ENCODE data around the gene TMPRSS6. TPM values are rescaled to one million over a fixed set of nuclear protein-coding genes. Genes with fewer than 3 reads are reported as not detected.

The TMPRSS6 gene
- total and polyA plus RNA-seq, 12 donors: under 0.01 to 1.2 (median 0.08) TPM; not detected in 7

- WGBS, 4 donors: 74 to 84% (median 77%) methylated on average over 10 to 14 of the region's 14 CpGs
- intact Hi-C loops (cut with DNase I): no loop called here
- peaks cover 0 to 39% of the 10 kb centered on the region in 2 donors for H3K36me3 ChIP-seq (replicated peaks in 1 of 2)
Measured at GRCh38 chr22:37030560-37031281, 78.8 kb downstream of the TMPRSS6 start.

GRCh38 chr22:37028692-37029674, 80.5 kb downstream of the TMPRSS6 start:
- H3K27me3 ChIP-seq: no peaks in the 10 kb centered on the region
- H3K27ac ChIP-seq: no peak overlapping the region
- intact Hi-C loops (cut with DNase I): no loop called here
- DNase-seq: no peak
- H3K4me1 ChIP-seq (replicated peaks in 1 of 2): peaks cover 15 to 23% of the 10 kb centered on the region in 2 donors
- H3K4me3 ChIP-seq: no peak overlapping the region
- H3K36me3 ChIP-seq (replicated peaks in 1 of 2): peaks cover 0 to 47% of the 10 kb centered on the region in 2 donors
- WGBS, 4 donors: 93 to 95% (median 94%) methylated on average over 19 to 22 of the region's 22 CpGs
- H3K9me3 ChIP-seq (replicated peaks in 1 of 3): no peaks in the 10 kb centered on the region
- no peak for TF ChIP-seq POLR2A (IDR thresholded peaks at IDR 0.05)
- TF ChIP-seq, protein P1, sequence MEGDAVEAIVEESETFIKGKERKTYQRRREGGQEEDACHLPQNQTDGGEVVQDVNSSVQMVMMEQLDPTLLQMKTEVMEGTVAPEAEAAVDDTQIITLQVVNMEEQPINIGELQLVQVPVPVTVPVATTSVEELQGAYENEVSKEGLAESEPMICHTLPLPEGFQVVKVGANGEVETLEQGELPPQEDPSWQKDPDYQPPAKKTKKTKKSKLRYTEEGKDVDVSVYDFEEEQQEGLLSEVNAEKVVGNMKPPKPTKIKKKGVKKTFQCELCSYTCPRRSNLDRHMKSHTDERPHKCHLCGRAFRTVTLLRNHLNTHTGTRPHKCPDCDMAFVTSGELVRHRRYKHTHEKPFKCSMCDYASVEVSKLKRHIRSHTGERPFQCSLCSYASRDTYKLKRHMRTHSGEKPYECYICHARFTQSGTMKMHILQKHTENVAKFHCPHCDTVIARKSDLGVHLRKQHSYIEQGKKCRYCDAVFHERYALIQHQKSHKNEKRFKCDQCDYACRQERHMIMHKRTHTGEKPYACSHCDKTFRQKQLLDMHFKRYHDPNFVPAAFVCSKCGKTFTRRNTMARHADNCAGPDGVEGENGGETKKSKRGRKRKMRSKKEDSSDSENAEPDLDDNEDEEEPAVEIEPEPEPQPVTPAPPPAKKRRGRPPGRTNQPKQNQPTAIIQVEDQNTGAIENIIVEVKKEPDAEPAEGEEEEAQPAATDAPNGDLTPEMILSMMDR (IDR thresholded peaks at IDR 0.05): no peak

More at GRCh38 chr22:37030560-37031281, 78.8 kb downstream of the TMPRSS6 start:
- no peak overlapping the region for H3K27ac ChIP-seq
- no peak overlapping the region for H3K4me3 ChIP-seq
- H3K9me3 ChIP-seq (replicated peaks in 1 of 3): no peaks in the 10 kb centered on the region
- no peaks in the 10 kb centered on the region for H3K27me3 ChIP-seq
- H3K4me1 ChIP-seq (replicated peaks in 1 of 2): peaks cover 3 to 8% of the 10 kb centered on the region in 2 donors
- TF ChIP-seq, protein P1 (IDR thresholded peaks at IDR 0.05): no peak
- no peak for TF ChIP-seq POLR2A (IDR thresholded peaks at IDR 0.05)
- DNase-seq: no peak

DNA sequence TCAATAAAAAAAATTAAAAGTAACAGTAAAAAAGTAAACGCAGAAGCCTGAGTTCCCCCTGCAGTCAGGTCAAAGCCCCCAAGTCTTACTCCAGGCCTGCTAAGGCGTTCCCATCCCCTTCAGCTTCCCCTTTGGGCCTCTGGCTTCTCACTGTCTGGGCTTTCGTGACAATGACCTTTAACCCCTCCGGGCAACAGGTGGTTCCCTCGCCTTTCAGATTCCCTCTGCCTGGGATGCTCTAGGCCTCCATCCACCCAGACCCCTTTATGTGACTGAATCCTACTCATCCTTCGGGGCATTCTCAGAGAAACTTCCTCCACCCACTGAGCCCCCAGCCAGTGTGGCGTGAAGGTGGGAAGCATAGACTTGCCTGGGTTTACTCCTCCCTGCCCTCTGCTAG, 82.0 kb downstream of the TMPRSS6 start:
- intact Hi-C loops (cut with DNase I): no loop called here
- Histone ChIP-seq H3K9me3 (replicated peaks in 1 of 3) (no peaks in the 10 kb centered on the region), H3K4me1 (replicated peaks in 1 of 2) (peaks cover 17 to 31% of the 10 kb centered on the region in 2 donors), H3K27me3 (no peaks in the 10 kb centered on the region), H3K4me3 (no peak overlapping the region), H3K27ac (no peak overlapping the region), H3K36me3 (replicated peaks in 1 of 2) (peaks cover 0 to 47% of the 10 kb centered on the region in 2 donors)
- DNase-seq: no peak
- WGBS, 4 donors: 83 to 92% (median 86%) methylated on average over 7 of the region's 7 CpGs
- TF ChIP-seq, protein P1 (IDR thresholded peaks at IDR 0.05): no peak
- no peak for TF ChIP-seq POLR2A (IDR thresholded peaks at IDR 0.05)

DNA sequence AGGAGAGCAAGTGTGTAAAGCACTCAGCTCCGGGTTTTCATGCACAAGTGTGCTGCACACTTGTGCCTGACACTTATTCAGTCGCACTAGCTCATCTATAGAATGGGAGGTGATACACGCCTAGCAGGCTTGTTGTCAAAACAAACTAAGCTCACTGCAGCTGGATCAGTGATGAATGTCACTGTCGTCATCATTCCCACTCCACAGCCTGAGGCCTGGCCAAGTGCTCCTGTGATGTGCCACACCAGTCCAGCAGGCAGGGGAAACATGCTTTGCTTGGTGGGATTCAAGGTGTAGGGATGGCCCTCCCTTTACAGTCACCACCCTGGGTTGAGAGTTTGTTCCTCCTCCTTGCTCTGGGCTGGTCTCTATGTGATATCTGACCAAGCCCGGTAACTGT, 83.2 kb downstream of the TMPRSS6 start:
- peaks cover 0 to 47% of the 10 kb centered on the region in 2 donors for H3K36me3 ChIP-seq (replicated peaks in 1 of 2)
- peak overlapping the region in 1 of 5 donors; percentile 69 for H3K27ac ChIP-seq
- H3K4me1 ChIP-seq (replicated peaks in 1 of 2): peaks cover 26 to 37% of the 10 kb centered on the region in 2 donors
- DNase-seq: no peak
- H3K27me3 ChIP-seq: no peaks in the 10 kb centered on the region
- no peaks in the 10 kb centered on the region for H3K9me3 ChIP-seq (replicated peaks in 1 of 3)
- intact Hi-C loops (cut with DNase I): no loop called here
- no peak overlapping the region for H3K4me3 ChIP-seq
- 85 to 88% (median 87%) methylated on average over 4 to 5 of the region's 5 CpGs for WGBS, 4 donors
- no peak for TF ChIP-seq POLR2A (IDR thresholded peaks at IDR 0.05)
- TF ChIP-seq, protein P1 (IDR thresholded peaks at IDR 0.05): no peak

Data from adrenal gland (tissue), 12 donors.